HCT116 (cell line): Measurements from ENCODE around the gene TMEM198. TPM values are rescaled to one million over a fixed set of nuclear protein-coding genes. Genes with fewer than 3 reads are reported as not detected.

Source experiments
- ATAC-seq: fragments of 200-7000 bp; cut with Tn5 transposase; 2 replicates; pipeline ENCODE4 v1.9.1; 2020; ENCODE audit warnings: mild to moderate bottlenecking, moderate library complexity
- BruUV-seq: library from RNA; stranded (reverse); fragments of 400-500 nt; replicated peaks from 2 replicates; lab custom pipeline; 2021; lab: Mats Ljungman, UMichigan
- CTCF ChIA-PET: fragments of 300-600 bp; sonication (Branson Sonifier 250); formaldehyde crosslinking; loops from one replicate; lab custom pipeline; 2021; ENCODE audit warnings: antibody characterized with exemption; lab: Charles Lee
- POLR2A ChIA-PET: fragments of 300-600, 350-600 bp; sonication (Branson Sonifier 250); formaldehyde crosslinking; loops from one replicate; lab custom pipeline; 2021; ENCODE audit warnings: antibody characterized with exemption; lab: Charles Lee
- RAD21 ChIA-PET, 2 experiments: fragments of 300-600 bp; sonication (Branson Sonifier 250); formaldehyde crosslinking; loops; one replicate each; lab custom pipeline; 2023; ENCODE audit warnings: low total read pairs in 2 of 2; ENCODE audit not compliant: uncharacterized antibody in 2 of 2, unreplicated experiment in 2 of 2, low non-redundant PET in 1 of 2; lab: Charles Lee
- DNase-seq: peaks from one replicate; pipeline ENCODE4 v3.0.0-alpha.2; 2010; ENCODE audit warnings: low read depth, low spot score
- H2AFZ ChIP-seq: fragments of 200-600 bp; shearing (Covaris generic), sonication (generic); 2 replicates; pipeline ENCODE4 v1.6.1; 2017; ENCODE audit warnings: low read depth, mixed run types, mixed read lengths, antibody characterized with exemption, low read length; ENCODE audit not compliant: poor library complexity, severe bottlenecking
- H3K27ac ChIP-seq: 2 replicates; pipeline ENCODE4 v1.5.1; 2012; ENCODE audit warnings: low read depth, low read length
- H3K27me3 ChIP-seq: fragments of 200-600 bp; sonication (generic); 2 replicates; pipeline ENCODE4 v1.6.1; 2016; ENCODE audit warnings: mixed run types, low read length, mixed read lengths; ENCODE audit not compliant: insufficient read depth
- H3K36me3 ChIP-seq, 2 experiments: fragments of 200-500 bp in 1 of 2; fragments of 200-600 bp in 1 of 2; sonication (Bioruptor generic) in 1 of 2; sonication (generic) in 1 of 2; 2 replicates each; pipeline versions ENCODE4 v1.5.1 to v1.6.1; 2014 to 2016; ENCODE audit warnings: low read length in 2 of 2, inconsistent platforms in 1 of 2, mixed read lengths in 1 of 2, mixed run types in 1 of 2; ENCODE audit not compliant: insufficient read depth in 2 of 2, control insufficient read depth in 1 of 2
- H3K4me1 ChIP-seq, 2 experiments: fragments of 200-600 bp in 1 of 2; sonication (generic) in 1 of 2; 2 replicates each; pipeline versions ENCODE4 v1.5.1 to v1.6.1; 2012 to 2017; ENCODE audit warnings: low read length in 2 of 2, inconsistent platforms in 1 of 2, mild to moderate bottlenecking in 1 of 2, mixed read lengths in 1 of 2, mixed run types in 1 of 2, moderate library complexity in 1 of 2; ENCODE audit not compliant: insufficient read depth in 2 of 2, control insufficient read depth in 1 of 2
- H3K4me2 ChIP-seq: fragments of 200-600 bp; sonication (generic); 2 replicates; pipeline ENCODE4 v1.6.1; 2017; ENCODE audit warnings: mixed run types, low read length, mixed read lengths
- H3K4me3 ChIP-seq, 2 experiments: fragments of 200-600 bp in 1 of 2; sonication (generic) in 1 of 2; replicated peaks in 1 of 2; 2 replicates each; pipeline ENCODE4 v1.5.1; 2011 to 2016; ENCODE audit warnings: low read length in 2 of 2, control low read depth in 1 of 2, low read depth in 1 of 2, mild to moderate bottlenecking in 1 of 2, mixed read lengths in 1 of 2, mixed run types in 1 of 2
- H3K79me2 ChIP-seq: fragments of 200-600 bp; sonication (generic); 2 replicates; pipeline ENCODE4 v1.6.1; 2017; ENCODE audit warnings: mild to moderate bottlenecking, mixed run types, low read length, moderate library complexity, mixed read lengths; ENCODE audit not compliant: insufficient read depth
- H3K9ac ChIP-seq: fragments of 200-600 bp; sonication (generic); 2 replicates; pipeline ENCODE4 v1.6.1; 2016; ENCODE audit warnings: low read length, mixed read lengths
- H3K9me2 ChIP-seq: fragments of 200-600 bp; sonication (generic), shearing (Covaris generic); 2 replicates; pipeline ENCODE4 v1.6.1; 2017; ENCODE audit warnings: mixed run types, mild to moderate bottlenecking, moderate library complexity; ENCODE audit not compliant: insufficient read depth
- H3K9me3 ChIP-seq, 2 experiments: fragments of 200-500 bp in 1 of 2; fragments of 200-600 bp in 1 of 2; sonication (Bioruptor generic) in 1 of 2; sonication (generic) in 1 of 2; 2 replicates each; pipeline ENCODE4 v1.6.1; 2014 to 2017; ENCODE audit warnings: low read length in 2 of 2, mixed read lengths in 2 of 2, inconsistent platforms in 1 of 2, low read depth in 1 of 2, mild to moderate bottlenecking in 1 of 2, mixed run types in 1 of 2, moderate library complexity in 1 of 2; ENCODE audit not compliant: control insufficient read depth in 1 of 2, insufficient read depth in 1 of 2
- H4K20me1 ChIP-seq: fragments of 200-600 bp; sonication (generic), shearing (Covaris generic); 2 replicates; pipeline ENCODE4 v1.6.1; 2017; ENCODE audit warnings: mixed run types, mild to moderate bottlenecking, moderate library complexity; ENCODE audit not compliant: insufficient read depth
- CBX3 ChIP-seq: IDR thresholded peaks from 2 replicates; pipeline ENCODE4 v1.6.1; 2012; ENCODE audit warnings: low read depth
- CEBPB ChIP-seq: IDR thresholded peaks from 2 replicates; pipeline ENCODE4 v1.6.1; 2012; ENCODE audit warnings: low read depth
- CTCF ChIP-seq, 3 experiments: fragments of 200-600 bp in 1 of 3; sonication (generic) in 1 of 3; IDR thresholded peaks in 2 of 3; conservative IDR thresholded peaks in 1 of 3; 2 replicates each; pipeline ENCODE4 v1.5.1; 2012 to 2017; ENCODE audit warnings: low read depth in 2 of 3, low read length in 2 of 3, antibody characterized with exemption in 1 of 3, borderline replicate concordance in 1 of 3, control low read depth in 1 of 3, mild to moderate bottlenecking in 1 of 3, mixed read lengths in 1 of 3, mixed run types in 1 of 3, moderate library complexity in 1 of 3; ENCODE audit not compliant: insufficient read depth in 1 of 3
- EGR1 ChIP-seq: IDR thresholded peaks from 2 replicates; pipeline ENCODE4 v1.6.1; 2012; ENCODE audit warnings: low read depth
- ELF1 ChIP-seq: IDR thresholded peaks from 2 replicates; pipeline ENCODE4 v1.6.1; 2012; ENCODE audit warnings: low read depth, borderline replicate concordance
- EZH2 ChIP-seq: fragments of 200-600 bp; sonication (generic); IDR thresholded peaks from 2 replicates; pipeline ENCODE4 v1.6.1; 2017; ENCODE audit warnings: antibody characterized with exemption, mixed run types
- EZH2phosphoT487 ChIP-seq: fragments of 200-600 bp; IDR thresholded peaks from 2 replicates; pipeline ENCODE4 v1.6.1; 2018; ENCODE audit warnings: antibody characterized with exemption, borderline replicate concordance
- FOSL1 ChIP-seq: IDR thresholded peaks from 2 replicates; pipeline ENCODE4 v1.6.1; 2012; ENCODE audit warnings: low read depth
- JUND ChIP-seq: IDR thresholded peaks from 2 replicates; pipeline ENCODE4 v1.6.1; 2012
- MAX ChIP-seq: IDR thresholded peaks from 2 replicates; pipeline ENCODE4 v1.6.1; 2012
- POLR2A ChIP-seq: IDR thresholded peaks from 2 replicates; pipeline ENCODE4 v1.7.0; 2011; ENCODE audit warnings: borderline replicate concordance; ENCODE audit not compliant: insufficient read depth, insufficient read length; ENCODE audit errors: extremely low read depth
- POLR2AphosphoS5 ChIP-seq: IDR thresholded peaks from 2 replicates; pipeline ENCODE4 v1.6.1; 2011; ENCODE audit warnings: mild to moderate bottlenecking, low read depth, low read length, moderate library complexity
- RAD21 ChIP-seq: IDR thresholded peaks from 2 replicates; pipeline ENCODE4 v1.6.1; 2012; ENCODE audit warnings: low read depth, mild to moderate bottlenecking
- SIN3A ChIP-seq: IDR thresholded peaks from 2 replicates; pipeline ENCODE4 v1.6.1; 2012; ENCODE audit warnings: low read depth
- SRF ChIP-seq: IDR thresholded peaks from 2 replicates; pipeline ENCODE4 v1.6.1; 2012; ENCODE audit warnings: low read depth
- TCF7L2 ChIP-seq: IDR thresholded peaks from 2 replicates; pipeline ENCODE4 v1.7.0; 2011; ENCODE audit warnings: borderline replicate concordance, inconsistent platforms; ENCODE audit not compliant: insufficient read depth, insufficient read length; ENCODE audit errors: extremely low read depth
- YY1 ChIP-seq: IDR thresholded peaks from 2 replicates; pipeline ENCODE4 v1.6.1; 2011; ENCODE audit warnings: low read length, low read depth, moderate library complexity, mild to moderate bottlenecking; ENCODE audit not compliant: insufficient replicate concordance; ENCODE audit errors: extremely low read depth
- ZFX ChIP-seq: fragments of 450-650 bp; IDR thresholded peaks from 2 replicates; pipeline ENCODE4 v1.6.1; 2017
- ZNF274 ChIP-seq: fragments of 200-500 bp; sonication (Bioruptor generic); IDR thresholded peaks from 2 replicates; pipeline ENCODE4 v1.6.1; 2014; ENCODE audit warnings: mild to moderate bottlenecking, low read depth, low read length, inconsistent platforms
- intact Hi-C: fragments of 100-400 bp; cut with micrococcal nuclease; formaldehyde crosslinking; loops from 2 replicates; pipeline ENCODE4 v1.10.0; 2022
- total RNA-seq: library from RNA; stranded (reverse); gene quantifications from one replicate; pipeline ENCODE4 v1.2.1, GENCODE V29; 2021; ENCODE audit not compliant: unreplicated experiment

TMEM198 gene
- total RNA-seq, 1 experiment from 2014 or later, result 2.1 TPM

DNA sequence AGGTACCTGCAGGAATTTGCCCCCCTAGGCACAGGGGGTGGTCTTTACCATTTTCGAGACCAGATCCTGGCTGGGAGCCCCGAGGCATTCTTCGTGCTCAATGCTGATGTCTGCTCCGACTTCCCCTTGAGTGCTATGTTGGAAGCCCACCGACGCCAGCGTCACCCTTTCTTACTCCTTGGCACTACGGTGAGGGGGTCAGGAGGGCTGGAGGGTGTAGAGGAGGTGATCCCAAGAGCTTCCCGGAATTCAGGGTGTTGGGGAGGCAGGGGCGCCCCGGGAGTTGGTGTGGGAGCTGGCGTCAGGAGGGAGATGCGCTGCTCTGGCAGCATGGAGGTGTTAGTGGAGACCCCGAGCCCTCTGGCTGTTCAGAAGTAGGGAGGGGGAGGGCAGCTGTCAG, 42.0 kb upstream of the TMEM198 start:
- CTCF ChIA-PET, result interaction anchor here (1.0 kb wide), 1 partner anchor 8 kb away, joined by 3 read pairs; no protein-coding TSS in a partner anchor
- BruUV-seq, result no TSS peak

GRCh38 chr2:219502618-219503017, 41.2 kb upstream of the TMEM198 start:
- Histone ChIP-seq H3K4me2 (no peak overlapping the region), H3K27me3 (no peaks in the 10 kb centered on the region), H3K4me1 (peaks cover 11 to 37% of the 10 kb centered on the region in 2 experiments; a peak in 3 of 4 replicates), H3K27ac (no peak overlapping the region), H3K9me3 (no peaks in the 10 kb centered on the region), H2AFZ (no peak overlapping the region), H3K4me3 (no peak overlapping the region), H3K9me2 (no peaks in the 10 kb centered on the region), H3K79me2 (peaks cover 14% of the 10 kb centered on the region), H3K36me3 (peaks cover 6% of the 10 kb centered on the region in 2 experiments; a peak in 1 of 4 replicates), H3K9ac (no peak overlapping the region), H4K20me1 (no peaks in the 10 kb centered on the region)
- ChIA-PET CTCF (no interaction called here), RAD21 (no interaction called here), POLR2A (no interaction called here)
- DNase-seq (no peak), ATAC-seq (no peak)
- BruUV-seq, result no TSS peak
- TF ChIP-seq YY1 (no peak), JUND (no peak), ZNF274 (no peak), EGR1 (no peak), CTCF (IDR thresholded peaks at IDR 0.05 in 2 of 3, conservative IDR thresholded peaks at IDR 0.05 in 1 of 3; ENCODE audit: borderline replicate concordance in 1 of 3, insufficient read depth in 1 of 3, low read depth in 2 of 3, low read length in 2 of 3) (no peak), POLR2AphosphoS5 (no peak), CBX3 (no peak), CEBPB (no peak), SRF (no peak), POLR2A (no peak), FOSL1 (no peak), RAD21 (no peak), EZH2 (no peak), ZFX (no peak)
- intact Hi-C loops, result no loop called here

More for the DNA sequence above, 42.0 kb upstream of the TMEM198 start:
- H3K4me2 ChIP-seq, result no peak overlapping the region
- RAD21 ChIA-PET, result no interaction called here
- TF ChIP-seq CBX3 (no peak), EZH2phosphoT487 (no peak), TCF7L2 (no peak), ZNF274 (no peak), YY1 (no peak), EZH2 (no peak), ELF1 (no peak), POLR2AphosphoS5 (no peak), SRF (no peak), SIN3A (no peak), MAX (no peak), POLR2A (no peak), FOSL1 (no peak), RAD21 (no peak)
- no peak for DNase-seq
- H3K9me2 ChIP-seq, result no peaks in the 10 kb centered on the region
- POLR2A ChIA-PET, result no interaction called here
- H3K4me1 ChIP-seq, result peaks cover 16 to 43% of the 10 kb centered on the region in 2 experiments; a peak in 3 of 4 replicates
- H3K79me2 ChIP-seq, result peaks cover 14% of the 10 kb centered on the region
- intact Hi-C loops, result no loop called here
- H3K4me3 ChIP-seq, result no peak overlapping the region
- H3K9ac ChIP-seq, result no peak overlapping the region
- H4K20me1 ChIP-seq, result no peaks in the 10 kb centered on the region
- peaks cover 6% of the 10 kb centered on the region in 2 experiments; a peak in 1 of 4 replicates for H3K36me3 ChIP-seq
- H3K27me3 ChIP-seq, result no peaks in the 10 kb centered on the region
- H2AFZ ChIP-seq, result no peak overlapping the region
- H3K9me3 ChIP-seq, result no peaks in the 10 kb centered on the region
- no peak overlapping the region for H3K27ac ChIP-seq
- ATAC-seq, result no peak
